Measurements from ENCODE around the gene GNG7.

GRCh38 chr19:2557093-2557440, 145.4 kb downstream of the GNG7 start:
- no peak for TF ChIP-seq CTCF (IDR thresholded peaks at IDR 0.05; ENCODE audit: borderline replicate concordance, extremely low read depth, low read length, poor library complexity, severe bottlenecking)
- no peak for TF ChIP-seq EZH2 (IDR thresholded peaks at IDR 0.05; ENCODE audit: borderline replicate concordance, low read depth, low read length, severe bottlenecking)
